Measurements from ENCODE around the gene CLCN3.
A peak's percentile ranks its signal among the peaks of the same experiment; 100 is the strongest.

- TF ChIP-seq CTCF (IDR thresholded peaks at IDR 0.05; ENCODE audit: insufficient read depth, low read length, poor library complexity, severe bottlenecking) (peak; percentile 39), EZH2phosphoT487 (conservative IDR thresholded peaks at IDR 0.05; ENCODE audit: low read length) (no peak)
Observed at GRCh38 chr4:169619518-169619957, 840 bp upstream of the CLCN3 start.
